Adrenal gland (tissue), 12 donors: Measurements from ENCODE around the gene COL23A1. TPM values are rescaled to one million over a fixed set of nuclear protein-coding genes. Genes with fewer than 3 reads are reported as not detected.
A peak's percentile ranks its signal among the peaks of the same experiment; 100 is the strongest.

Source experiments
- DNase-seq, 7 donors: peaks; one replicate each; pipeline ENCODE4 v3.0.0-alpha.2; 2019 to 2020
- H3K27ac ChIP-seq, 5 donors: fragments of 200-600 bp; sonication (generic) in 4 of 5; 1 replicate in 3 of 5; 2 replicates in 2 of 5; pipeline versions ENCODE4 v1.5.1 to v1.8.0; 2016 to 2020; ENCODE audit warnings: mild to moderate bottlenecking in 1 of 5
- H3K27me3 ChIP-seq: fragments of 200-600 bp; 2 replicates; pipeline ENCODE4 v1.8.0; 2021
- H3K36me3 ChIP-seq, 2 donors: fragments of 200-600 bp; replicated peaks in 1 of 2; 1 replicate in 1 of 2; 2 replicates in 1 of 2; pipeline versions ENCODE4 v1.5.1 to v1.8.0; 2018 to 2022
- H3K4me1 ChIP-seq, 2 donors: fragments of 200-600 bp; replicated peaks in 1 of 2; 1 replicate in 1 of 2; 2 replicates in 1 of 2; pipeline versions ENCODE4 v1.5.1 to v1.8.0; 2018 to 2021
- H3K4me3 ChIP-seq, 4 donors: fragments of 200-600 bp; sonication (generic) in 3 of 4; one replicate each; pipeline ENCODE4 v1.5.1; 2016 to 2018
- H3K9me3 ChIP-seq, 3 donors: fragments of 200-600 bp; sonication (generic) in 1 of 3; replicated peaks in 1 of 3; 1 replicate in 2 of 3; 2 replicates in 1 of 3; pipeline versions ENCODE4 v1.5.1 to v1.8.0; 2016 to 2021
- CTCF ChIP-seq, 6 experiments: fragments of 450-650 bp in 4 of 6; fragments of 200-600 bp in 2 of 6; sonication (generic) in 1 of 6; IDR thresholded peaks; 1 replicate in 5 of 6; 2 replicates in 1 of 6; pipeline versions ENCODE4 v1.5.1 to v1.8.0; 2016 to 2021; ENCODE audit warnings: antibody characterized with exemption in 6 of 6, mild to moderate bottlenecking in 2 of 6, moderate library complexity in 1 of 6
- POLR2A ChIP-seq, 2 donors: fragments of 450-650 bp; IDR thresholded peaks; one replicate each; pipeline ENCODE4 v1.6.1; 2017; ENCODE audit warnings: antibody characterized with exemption in 2 of 2, mild to moderate bottlenecking in 2 of 2, moderate library complexity in 1 of 2
- WGBS, 4 donors: extraction: QIAGEN DNeasy Blood & Tissue Kit in 2 of 4; methylation state at CpG; one replicate each; pipeline versions ENCODE4 v1.1.5 to v1.1.7; 2013 to 2017; 5-methylcytosine and 5-hydroxymethylcytosine counted together
- intact Hi-C, 2 donors: fragments of 100-400 bp; cut with DNase I; formaldehyde crosslinking; loops; one replicate each; pipeline versions ENCODE4 v1.14.1 to v1.15.0; 2022 to 2023
- polyA plus RNA-seq, 3 donors: library from polyadenylated mRNA; stranded (reverse); fragments of 200-250 nt in 2 of 3; fragments of 350-450 nt in 1 of 3; fragmentation: Illumina TruSeq in 1 of 3; extraction: RNeasy Lipid Tissue Mini Kit (QIAGEN cat#74804) in 1 of 3; gene quantifications; one replicate each; pipeline ENCODE4 v1.2.3, GENCODE V29; 2013 to 2014
- total RNA-seq, 9 donors: library from RNA; depleted of rRNA in 4 of 9; stranded (reverse); fragments of >200 nt in 4 of 9; fragments of 120-200 nt in 1 of 9; fragmentation: NEBNext Ultra II Directional in 1 of 9; extraction: Animal tissue kit (Norgen Biotek cat#: 25700) in 1 of 9; gene quantifications; one replicate each; pipeline versions ENCODE4 v1.1.0 to v1.2.4, GENCODE V29; 2013 to 2023
- donor health status: healthy with polysubstance abuse.
- donor health status: Bipolar disorder and iron deficiency.
- donor health status: DM: yes; HTN: yes; CAD: no.
- donor health status: DM: no; HTN: no; CAD: no.
- donor health status: DM: no; HTN: no; CAD: no.
- donor health status: DM: yes; HTN: yes; CAD: no.

Gene COL23A1
- total and polyA plus RNA-seq, 12 donors: 0.09 to 4.4 (median 0.88) TPM

GRCh38 chr5:178244576-178244975 lies 345.6 kb downstream of the COL23A1 start:
- intact Hi-C loops: no loop called here
- 74 to 92% (median 88%) methylated on average over 2 of the region's 2 CpGs for WGBS, 4 donors
- no peak for DNase-seq
- H3K9me3 ChIP-seq: no peaks in the 10 kb centered on the region
- H3K27me3 ChIP-seq: no peaks in the 10 kb centered on the region
- H3K36me3 ChIP-seq: no peaks in the 10 kb centered on the region
- no peak overlapping the region for H3K4me3 ChIP-seq
- no peak overlapping the region for H3K27ac ChIP-seq
- TF ChIP-seq CTCF (IDR thresholded peaks at IDR 0.05) (no peak), POLR2A (IDR thresholded peaks at IDR 0.05) (no peak)
- H3K4me1 ChIP-seq: peaks cover 0 to 11% of the 10 kb centered on the region in 2 donors

DNA sequence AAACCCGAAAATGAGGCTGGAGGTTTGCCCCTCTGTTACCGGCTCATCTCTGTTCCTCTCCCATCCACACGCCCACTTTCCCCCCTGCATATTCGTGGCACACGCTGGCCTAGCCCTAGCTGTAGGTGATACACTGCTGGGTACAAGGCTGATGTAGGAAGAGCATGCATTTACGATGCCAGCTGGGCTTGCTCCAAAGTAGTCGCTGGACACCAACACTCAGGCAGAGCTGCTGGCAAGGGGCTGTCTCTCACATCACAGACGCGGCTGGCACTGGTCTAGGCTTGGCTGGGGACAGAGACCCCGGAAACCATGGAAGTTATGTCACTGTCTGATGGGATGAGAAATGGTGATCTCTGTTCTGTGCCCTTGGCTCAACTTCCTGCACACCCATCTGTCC lies 347.8 kb downstream of the COL23A1 start:
- TF ChIP-seq POLR2A (IDR thresholded peaks at IDR 0.05) (no peak), CTCF (IDR thresholded peaks at IDR 0.05) (no peak)
- no peak for DNase-seq
- intact Hi-C loops: no loop called here
- no peaks in the 10 kb centered on the region for H3K9me3 ChIP-seq
- H3K27me3 ChIP-seq: no peaks in the 10 kb centered on the region
- H3K27ac ChIP-seq: peak overlapping the region in 1 of 5 donors; percentile 61
- H3K4me1 ChIP-seq: peaks cover 0 to 27% of the 10 kb centered on the region in 2 donors
- 79 to 88% (median 82%) methylated on average over 7 to 10 of the region's 10 CpGs for WGBS, 4 donors
- no peak overlapping the region for H3K4me3 ChIP-seq
- no peaks in the 10 kb centered on the region for H3K36me3 ChIP-seq

- Histone ChIP-seq H3K4me1 (peaks cover 0 to 33% of the 10 kb centered on the region in 2 donors), H3K4me3 (no peak overlapping the region), H3K9me3 (no peaks in the 10 kb centered on the region), H3K36me3 (no peaks in the 10 kb centered on the region), H3K27me3 (no peaks in the 10 kb centered on the region), H3K27ac (peak overlapping the region in 2 of 5 donors; percentile 61 to 68)
- no peak for TF ChIP-seq CTCF (IDR thresholded peaks at IDR 0.05)
- TF ChIP-seq POLR2A (IDR thresholded peaks at IDR 0.05): no peak
- intact Hi-C loops: no loop called here
- 65 to 87% (median 71%) methylated on average over 12 to 15 of the region's 15 CpGs for WGBS, 4 donors
- no peak for DNase-seq
These were observed 348.4 kb downstream of the COL23A1 start for GRCh38 chr5:178241688-178242231.

DNA sequence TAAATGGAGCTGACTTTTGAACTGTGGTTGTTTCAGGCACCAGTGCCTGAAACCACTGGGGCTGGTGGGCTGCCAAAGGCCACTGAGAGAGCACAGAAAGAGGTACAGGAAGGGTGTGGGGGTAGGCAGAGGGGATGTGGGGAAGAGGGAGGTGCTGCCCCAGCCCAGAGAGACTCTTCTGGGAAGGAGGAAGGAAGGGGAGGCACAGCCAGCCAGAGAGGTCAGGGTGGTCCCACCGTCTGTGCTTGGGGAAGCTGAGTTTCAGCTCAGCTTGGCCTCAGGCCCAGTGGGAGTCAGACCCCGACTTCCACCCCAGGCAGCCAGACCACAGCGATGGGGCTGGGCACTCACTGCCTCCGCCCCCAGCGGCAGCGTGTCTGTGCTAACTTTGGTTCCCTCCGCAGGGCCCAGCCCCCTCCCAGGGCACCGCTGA lies 348.9 kb downstream of the COL23A1 start:
- H3K4me1 ChIP-seq: peaks cover 0 to 38% of the 10 kb centered on the region in 2 donors
- H3K4me3 ChIP-seq: no peak overlapping the region
- H3K9me3 ChIP-seq: no peaks in the 10 kb centered on the region
- TF ChIP-seq CTCF (IDR thresholded peaks at IDR 0.05) (no peak), POLR2A (IDR thresholded peaks at IDR 0.05) (no peak)
- H3K27ac ChIP-seq: peak overlapping the region in 2 of 5 donors; percentile 61 to 68
- no peaks in the 10 kb centered on the region for H3K27me3 ChIP-seq
- intact Hi-C loops: no loop called here
- 31 to 70% (median 62%) methylated on average over 1 to 8 of the region's 8 CpGs for WGBS, 4 donors
- H3K36me3 ChIP-seq: no peaks in the 10 kb centered on the region
- DNase-seq: peak in 3 of 7 donors; percentile 35 to 44 (median 41)
